GM10847 (cell line): ENCODE results near the gene AIDA.
A peak's percentile ranks its signal among the peaks of the same experiment; 100 is the strongest.

Experiments used
- POLR2A ChIP-seq: IDR thresholded peaks from 2 replicates; pipeline ENCODE4 v1.6.1; 2011; ENCODE audit not compliant: insufficient read length; ENCODE audit errors: extremely low read depth

AIDA gene, protein sequence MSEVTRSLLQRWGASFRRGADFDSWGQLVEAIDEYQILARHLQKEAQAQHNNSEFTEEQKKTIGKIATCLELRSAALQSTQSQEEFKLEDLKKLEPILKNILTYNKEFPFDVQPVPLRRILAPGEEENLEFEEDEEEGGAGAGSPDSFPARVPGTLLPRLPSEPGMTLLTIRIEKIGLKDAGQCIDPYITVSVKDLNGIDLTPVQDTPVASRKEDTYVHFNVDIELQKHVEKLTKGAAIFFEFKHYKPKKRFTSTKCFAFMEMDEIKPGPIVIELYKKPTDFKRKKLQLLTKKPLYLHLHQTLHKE

DNA sequence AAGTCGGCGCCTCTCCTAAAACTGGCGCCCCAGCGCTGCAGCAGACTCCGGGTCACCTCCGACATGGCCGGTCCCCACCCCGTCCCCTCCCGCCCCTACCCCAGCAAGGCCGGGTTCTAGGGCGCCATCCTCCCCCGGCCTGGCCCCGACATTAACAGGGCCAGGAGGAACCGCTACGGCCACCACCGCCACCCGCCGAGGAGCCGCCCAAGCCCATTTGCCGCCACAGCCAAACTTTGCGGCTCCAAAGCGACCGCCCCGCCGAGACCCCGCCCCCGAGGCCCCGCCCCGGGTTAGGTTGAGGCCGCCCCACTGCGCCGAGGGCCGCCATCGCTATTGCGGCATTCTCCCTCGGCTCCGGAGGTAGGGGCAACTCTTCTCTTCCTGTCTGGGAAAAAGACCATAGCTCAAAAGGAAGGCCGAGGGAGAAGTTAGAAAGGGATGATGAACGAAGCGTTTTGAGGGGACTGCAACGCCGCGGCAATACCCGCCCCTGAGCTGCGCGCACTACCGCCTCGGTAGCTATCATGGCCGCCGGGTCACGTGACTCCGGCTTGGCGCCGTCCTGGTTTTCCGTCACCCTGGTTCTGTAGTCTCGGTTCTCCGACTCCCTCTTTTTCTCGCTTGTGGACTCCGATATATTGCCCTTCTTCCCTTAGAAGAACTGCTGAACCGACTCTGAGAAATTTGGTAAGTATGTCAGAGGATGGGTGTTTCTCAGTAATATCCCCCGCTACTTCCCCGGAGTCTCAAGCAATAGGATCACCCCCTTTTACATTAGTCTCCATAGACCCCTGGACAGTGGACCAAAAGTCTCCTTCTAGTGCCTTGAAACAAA lies at the start of gene AIDA, which contains the start of gene BROX:
Gene AIDA (minus strand): TSS at position 239 of the 838 bp plus-strand sequence. CDS start 174 bp downstream, at position 65.
Gene BROX (plus strand): TSS at position 312 of the 838 bp plus-strand sequence. CDS start 3,136 bp downstream, outside the sequence.
- peak; percentile 48 for TF ChIP-seq POLR2A

DNA sequence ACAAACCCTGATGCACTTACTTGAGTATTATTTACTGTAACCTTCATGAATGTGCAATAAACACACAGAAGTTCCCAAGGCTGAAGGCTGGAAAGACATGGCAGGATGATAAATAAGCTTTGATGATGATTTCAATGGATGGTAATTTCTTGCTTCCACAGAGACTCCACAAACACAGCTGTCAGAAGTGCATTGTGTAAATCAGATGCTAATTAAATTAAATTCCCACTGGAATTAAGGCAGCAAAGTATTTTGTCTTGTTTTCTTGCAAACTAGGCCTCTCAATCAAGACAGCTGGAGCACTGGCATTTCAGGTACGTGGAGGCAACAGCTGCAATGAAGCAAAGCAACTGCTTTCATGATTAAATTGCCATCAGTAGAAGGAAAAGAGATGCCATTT lies 48.8 kb upstream of the AIDA start:
- no peak for TF ChIP-seq POLR2A

DNA sequence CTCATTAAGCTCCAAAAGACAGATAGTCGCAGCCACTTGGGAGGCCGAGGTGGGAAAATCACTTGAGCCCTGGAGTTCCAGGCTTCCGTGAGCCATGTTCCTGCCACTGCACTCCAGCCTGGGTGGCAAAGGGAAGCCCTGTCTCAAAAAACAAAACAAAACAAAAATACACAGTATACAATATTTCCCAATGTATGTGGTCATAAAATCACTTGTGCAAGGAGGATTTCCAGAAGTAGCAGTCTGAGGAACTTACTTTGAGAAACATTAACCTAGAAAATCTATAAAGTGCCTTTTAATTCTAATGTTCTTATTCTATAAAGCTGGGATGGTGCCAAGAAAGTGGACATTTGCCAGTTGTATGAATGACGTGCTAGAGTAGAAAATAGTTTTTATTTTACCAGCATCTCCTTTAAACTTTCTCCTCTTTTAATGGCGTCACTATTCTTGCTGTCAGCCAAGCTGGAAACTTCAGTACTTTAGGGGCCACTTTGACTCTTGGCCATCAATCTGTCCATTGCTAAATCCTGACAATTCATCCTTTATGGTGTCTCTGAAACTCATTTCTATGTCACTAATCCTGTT lies 47.3 kb upstream of the AIDA start:
- no peak for TF ChIP-seq POLR2A

DNA sequence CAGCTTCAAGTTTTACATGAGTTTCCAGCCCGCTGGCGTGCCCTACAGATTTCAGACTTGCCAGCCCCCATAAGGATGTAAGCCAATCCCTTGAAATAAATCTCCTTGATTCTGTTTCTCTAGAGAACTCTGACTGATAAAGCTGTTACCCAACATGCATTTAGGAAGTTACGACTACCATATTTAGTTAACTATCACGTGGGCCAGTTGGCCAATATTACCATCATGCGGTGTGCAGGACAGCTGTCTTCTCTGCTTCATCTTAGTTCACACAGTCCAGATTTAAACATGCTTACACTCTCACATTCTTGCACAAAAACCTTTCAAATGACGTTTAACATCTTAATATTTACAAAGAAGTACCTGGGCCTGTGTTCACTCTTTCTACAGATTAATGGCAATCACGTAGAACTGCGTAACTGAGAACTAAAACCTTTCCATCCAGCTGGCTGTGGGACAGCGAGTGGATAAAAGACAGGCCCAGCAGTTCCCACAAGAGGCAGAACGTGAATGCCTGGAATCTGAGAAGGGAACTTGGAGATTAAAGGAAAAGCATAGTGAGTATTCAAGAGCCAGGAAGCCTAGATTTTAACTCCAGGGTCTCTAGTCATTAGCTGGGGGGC lies 45.5 kb upstream of the AIDA start:
- no peak for TF ChIP-seq POLR2A

DNA sequence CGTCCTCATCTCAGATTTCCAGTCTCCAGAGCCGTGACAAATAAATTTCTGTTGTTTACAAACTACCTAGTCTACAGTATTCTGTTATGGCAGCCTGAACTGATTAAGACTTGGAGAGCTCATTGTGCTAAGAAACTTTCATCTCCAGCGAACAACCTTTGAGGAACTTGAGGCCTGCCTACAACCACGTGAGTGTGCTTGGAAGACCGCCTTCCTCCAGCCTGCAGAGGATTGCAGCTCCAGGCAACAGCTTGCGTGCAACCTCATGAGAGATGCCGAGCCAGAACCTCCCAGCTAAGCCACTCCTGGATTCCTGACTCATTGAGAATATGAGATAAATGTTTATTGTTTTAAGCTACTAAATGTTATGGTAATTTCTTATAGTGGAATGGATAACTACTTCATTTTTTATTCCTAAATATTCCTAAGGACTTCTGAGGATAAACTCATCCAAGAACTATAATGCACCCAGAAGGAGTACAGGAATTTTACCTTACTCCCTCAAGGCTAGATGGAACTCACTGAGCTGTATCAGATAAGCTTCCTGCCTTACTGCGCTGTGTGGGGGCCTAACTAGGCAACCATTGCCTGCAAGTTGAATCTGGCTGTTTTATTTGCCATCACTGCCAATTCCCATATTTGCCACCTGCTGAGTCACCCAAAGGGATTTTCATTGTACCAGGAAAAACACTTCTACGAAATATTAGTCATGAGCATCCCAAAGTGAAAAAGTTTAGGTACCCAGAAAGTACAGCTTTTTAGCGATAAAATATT lies 42.3 kb upstream of the AIDA start:
- no peak for TF ChIP-seq POLR2A

DNA sequence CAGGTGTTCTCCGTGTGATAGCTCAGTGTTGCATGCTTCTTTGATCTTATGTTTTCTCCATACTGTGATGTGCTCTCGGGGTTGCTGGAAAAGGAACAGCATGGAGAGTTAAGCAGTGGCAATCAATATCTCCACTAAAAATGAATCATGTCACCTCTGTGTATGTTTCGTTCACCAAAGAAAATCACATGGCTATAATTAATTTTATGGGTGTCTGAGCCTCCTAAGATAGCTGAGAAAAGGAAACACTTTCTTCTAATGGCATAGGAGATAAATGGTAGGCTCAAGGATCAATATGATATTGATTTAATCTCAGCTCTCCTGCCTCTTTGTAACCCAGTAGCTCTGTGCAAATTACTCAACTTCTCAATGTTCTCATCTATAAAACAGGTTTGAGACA lies 39.0 kb upstream of the AIDA start:
- TF ChIP-seq POLR2A, result no peak

DNA sequence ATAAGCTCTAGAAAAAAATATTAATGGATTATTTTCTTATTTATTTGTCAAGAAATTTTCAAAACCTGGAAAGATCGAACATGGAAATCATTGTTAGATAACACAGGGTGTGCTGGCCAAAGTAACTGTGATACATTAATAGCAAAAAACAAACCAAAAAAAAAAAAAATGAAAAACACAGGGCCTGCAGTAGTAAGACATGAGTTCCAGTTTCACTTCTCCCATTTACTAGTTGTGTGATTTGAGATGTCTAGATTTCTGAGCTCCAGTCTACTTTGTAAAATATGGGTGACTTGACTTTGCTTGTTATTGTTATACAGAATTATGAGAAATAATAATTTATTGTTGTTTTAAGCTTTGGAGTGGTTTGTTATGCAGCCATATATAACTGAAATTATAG lies 38.4 kb upstream of the AIDA start:
- no peak for TF ChIP-seq POLR2A

DNA sequence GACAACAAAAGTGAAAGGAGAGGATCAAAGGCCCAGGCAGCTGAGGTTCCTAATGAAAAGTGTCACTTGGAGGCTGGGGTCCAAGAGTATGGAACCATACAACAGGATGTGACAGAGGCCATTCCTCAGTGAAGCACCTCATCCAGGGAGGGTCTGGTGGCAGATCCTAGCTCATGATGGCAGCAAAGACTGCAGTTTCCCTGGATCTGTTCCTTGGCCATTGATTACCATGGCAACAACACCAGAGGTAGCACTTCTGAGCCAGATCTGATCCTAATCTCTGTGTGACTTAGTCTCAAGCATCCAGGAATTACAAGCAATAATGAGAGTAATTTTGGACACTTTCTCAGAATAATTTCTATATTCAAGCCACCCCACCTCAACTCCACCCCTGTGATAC lies 37.6 kb upstream of the AIDA start:
- TF ChIP-seq POLR2A, result no peak

DNA sequence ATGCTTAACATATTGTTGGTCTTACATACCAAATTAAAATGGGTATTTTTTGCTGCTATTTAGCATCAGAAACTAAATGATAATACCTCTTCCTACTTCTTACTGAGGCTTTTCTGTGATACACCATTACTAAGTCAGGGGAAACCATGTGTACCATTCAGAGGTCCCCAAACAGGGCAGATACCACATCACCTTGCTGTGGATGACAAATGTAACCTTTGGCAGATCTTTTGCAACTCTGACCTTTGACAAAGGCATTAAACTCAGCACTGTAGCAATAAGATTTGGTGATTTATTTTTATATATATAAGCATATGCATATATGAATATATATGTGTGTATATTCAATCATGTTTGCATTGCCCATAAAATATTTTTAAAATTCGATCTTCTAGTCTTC lies 27.6 kb upstream of the AIDA start:
- TF ChIP-seq POLR2A, result no peak

DNA sequence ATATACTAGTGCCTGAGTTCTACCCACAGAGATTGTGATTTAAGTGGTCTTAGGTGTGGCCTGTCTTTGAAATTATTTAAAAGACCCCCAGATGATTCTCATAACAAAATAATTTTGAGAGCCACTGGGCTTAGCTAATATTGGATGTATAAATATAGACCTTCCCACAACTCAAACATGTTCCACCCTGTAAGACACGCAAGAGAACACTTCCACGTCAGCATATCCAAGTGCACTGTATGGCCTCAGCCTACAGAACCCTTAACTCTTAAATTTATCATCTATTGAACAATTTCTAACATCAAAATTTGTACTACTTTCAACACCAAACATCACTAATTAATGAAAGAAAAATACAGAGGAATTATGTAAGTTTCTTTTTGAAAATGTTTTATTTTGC lies 27.2 kb upstream of the AIDA start:
- TF ChIP-seq POLR2A, result no peak

DNA sequence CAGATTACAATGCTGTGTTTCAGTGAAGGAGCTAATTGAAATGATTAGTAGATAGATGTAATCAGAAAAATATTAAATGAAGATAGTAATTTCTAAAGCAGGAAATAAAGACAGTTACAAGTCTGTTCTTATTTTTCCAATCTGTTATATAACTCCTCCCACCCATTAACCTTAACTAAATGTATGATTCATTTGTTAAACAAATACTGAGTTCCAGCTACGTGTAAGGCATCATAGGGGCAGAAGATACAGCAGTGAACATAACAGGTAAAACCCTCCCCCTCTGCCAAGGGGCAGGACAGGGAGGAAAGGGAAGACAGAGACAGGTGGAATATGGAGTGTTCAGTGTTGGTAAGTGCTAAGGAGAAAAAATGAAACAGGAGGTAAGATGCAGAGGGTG lies 24.7 kb upstream of the AIDA start, which contains the start of gene FAM177B:
Gene FAM177B (plus strand): TSS at position 231 of the 400 bp plus-strand sequence. CDS start 9,344 bp downstream, outside the sequence.
- TF ChIP-seq POLR2A, result no peak

DNA sequence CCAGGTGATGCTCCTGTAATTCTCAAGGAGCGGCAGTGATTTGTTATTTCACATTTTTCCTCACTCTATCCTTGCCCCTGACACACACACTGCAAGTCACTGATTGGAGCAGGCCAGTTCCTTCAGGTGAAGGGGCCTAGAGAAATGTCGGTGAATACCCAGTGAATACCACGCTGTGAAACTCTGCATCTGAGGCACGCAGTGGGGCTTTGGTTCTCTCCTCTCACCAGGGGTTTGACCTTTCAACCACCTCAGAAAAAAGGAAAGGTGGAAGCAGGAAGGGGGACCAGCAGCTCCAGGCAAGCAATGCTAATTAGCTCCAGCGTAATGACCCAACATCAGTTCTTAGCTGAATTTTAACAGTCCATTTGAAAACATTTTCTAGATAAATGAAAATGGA lies 24.2 kb upstream of the AIDA start:
- TF ChIP-seq POLR2A, result no peak

DNA sequence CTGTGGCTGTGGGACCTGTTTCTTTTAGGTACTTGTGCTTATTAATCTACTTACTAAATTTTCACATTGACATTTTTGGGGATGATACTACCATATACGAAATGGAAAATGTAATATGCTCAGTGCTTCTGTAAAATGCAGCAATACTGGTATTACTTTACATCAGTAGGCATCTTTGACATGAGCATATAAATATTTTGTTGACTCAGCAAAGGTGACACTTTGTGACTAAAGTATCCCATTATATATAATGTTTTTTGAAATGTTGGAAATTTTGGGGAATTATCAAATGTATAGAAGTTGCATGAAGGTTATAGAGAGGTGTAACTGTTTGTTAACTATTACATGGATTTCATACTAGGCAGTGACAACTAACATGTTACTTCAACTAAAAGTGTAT lies 22.4 kb upstream of the AIDA start:
- TF ChIP-seq POLR2A, result no peak
